Gastrocnemius medialis (tissue), 4 donors: Measurements from ENCODE around the gene WDR87. TPM values are rescaled to one million over a fixed set of nuclear protein-coding genes. Genes with fewer than 3 reads are reported as not detected.

Experiments
- ATAC-seq, 2 donors: fragments of 150-250 bp; one replicate each; pipeline ENCODE4 v1.9.1; 2016
- DNase-seq, 2 donors: peaks; one replicate each; pipeline ENCODE4 v3.0.0-alpha.2; 2019
- H3K27ac ChIP-seq, 4 donors: fragments of 200-600 bp; sonication (generic); 1 replicate in 1 of 4; 2 replicates in 3 of 4; pipeline ENCODE4 v1.5.1; 2016 to 2018; ENCODE audit warnings: mild to moderate bottlenecking in 2 of 4, moderate library complexity in 1 of 4
- H3K27me3 ChIP-seq, 3 donors: fragments of 200-600 bp; sonication (generic) in 2 of 3; 1 replicate in 1 of 3; 2 replicates in 2 of 3; pipeline versions ENCODE4 v1.5.1 to v1.6.0; 2016 to 2019; ENCODE audit warnings: mild to moderate bottlenecking in 1 of 3, moderate library complexity in 1 of 3
- H3K36me3 ChIP-seq, 2 donors: fragments of 200-600 bp; sonication (generic) in 1 of 2; one replicate each; pipeline ENCODE4 v1.5.1; 2017 to 2018
- H3K4me1 ChIP-seq, 2 donors: fragments of 200-600 bp; sonication (generic) in 1 of 2; one replicate each; pipeline ENCODE4 v1.5.1; 2016 to 2017; ENCODE audit warnings: mild to moderate bottlenecking in 2 of 2
- H3K4me3 ChIP-seq, 4 donors: fragments of 200-600 bp; sonication (generic) in 3 of 4; 1 replicate in 1 of 4; 2 replicates in 3 of 4; pipeline ENCODE4 v1.5.1; 2016 to 2019; ENCODE audit warnings: mild to moderate bottlenecking in 2 of 4
- H3K9me3 ChIP-seq, 3 donors: fragments of 200-600 bp; sonication (generic) in 2 of 3; 1 replicate in 1 of 3; 2 replicates in 2 of 3; pipeline ENCODE4 v1.5.1; 2016 to 2019
- CTCF ChIP-seq, 5 experiments: fragments of 450-650 bp in 3 of 5; fragments of 200-600 bp in 2 of 5; sonication (generic) in 2 of 5; IDR thresholded peaks in 4 of 5; conservative IDR thresholded peaks in 1 of 5; 1 replicate in 4 of 5; 2 replicates in 1 of 5; pipeline ENCODE4 v1.5.1; 2016 to 2019; ENCODE audit warnings: antibody characterized with exemption in 5 of 5, mild to moderate bottlenecking in 3 of 5, moderate library complexity in 3 of 5
- POLR2A ChIP-seq, 2 donors: fragments of 450-650 bp; IDR thresholded peaks; one replicate each; pipeline ENCODE4 v1.6.1; 2017; ENCODE audit warnings: antibody characterized with exemption in 2 of 2, mild to moderate bottlenecking in 2 of 2, moderate library complexity in 2 of 2
- in situ Hi-C, 4 donors: fragments of 200-750 bp; cut with MboI; loops; one replicate each; pipeline versions ENCODE4 v1.15.0 to v1.8.0; 2017; ENCODE audit warnings: low sequenced_read_pairs in 4 of 4
- intact Hi-C: fragments of 100-400 bp; cut with DNase I; formaldehyde crosslinking; loops from one replicate; pipeline ENCODE4 v1.15.1; 2023; ENCODE audit warnings: low total_unique reads
- total RNA-seq, 4 donors: library from RNA; depleted of rRNA; stranded (reverse); fragments of >200 nt; gene quantifications; one replicate each; pipeline versions ENCODE4 v1.1.0 to v1.2.3, GENCODE V29; 2016

Gene WDR87
- total RNA-seq, 4 donors from 2014 or later, result not detected

DNA sequence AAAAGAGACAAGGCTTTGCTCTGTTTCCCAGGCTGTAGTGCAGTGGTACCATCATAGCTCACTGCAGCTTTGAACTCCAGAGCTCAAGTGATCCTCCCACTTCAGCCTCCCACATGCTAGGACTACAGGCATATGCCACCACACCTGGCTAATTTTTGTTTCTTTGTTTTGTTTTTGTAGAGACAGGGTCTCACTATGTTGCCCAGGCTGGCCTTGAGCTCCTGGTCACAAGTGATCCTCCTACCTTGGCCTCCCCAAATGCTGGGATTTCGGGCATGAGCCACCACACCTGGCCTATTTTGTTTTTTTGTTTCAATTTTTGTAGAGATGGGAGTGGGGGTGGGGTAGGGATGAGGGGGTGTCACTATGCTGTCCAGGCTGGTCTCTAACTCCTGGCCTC, 6.9 kb downstream of the WDR87 start:
- Histone ChIP-seq H3K36me3 (no peaks in the 10 kb centered on the region), H3K27ac (no peak overlapping the region), H3K4me3 (no peak overlapping the region), H3K27me3 (no peaks in the 10 kb centered on the region), H3K4me1 (no peaks in the 10 kb centered on the region), H3K9me3 (no peaks in the 10 kb centered on the region)
- in situ Hi-C loops (loop anchor here in 2 of 4 donors (10.0 to 25.0 kb wide), 2 partner anchors 195 to 338 kb away; no protein-coding TSS in a partner anchor), intact Hi-C loops (loop anchor here (2.0 kb wide), 1 partner anchor 435 kb away; the partner anchor contains the start of gene CATSPERG)
- ATAC-seq (no peak), DNase-seq (no peak)
- no peak for TF ChIP-seq CTCF (IDR thresholded peaks at IDR 0.05 in 4 of 5, conservative IDR thresholded peaks at IDR 0.05 in 1 of 5)
- no peak for TF ChIP-seq POLR2A (IDR thresholded peaks at IDR 0.05)

DNA sequence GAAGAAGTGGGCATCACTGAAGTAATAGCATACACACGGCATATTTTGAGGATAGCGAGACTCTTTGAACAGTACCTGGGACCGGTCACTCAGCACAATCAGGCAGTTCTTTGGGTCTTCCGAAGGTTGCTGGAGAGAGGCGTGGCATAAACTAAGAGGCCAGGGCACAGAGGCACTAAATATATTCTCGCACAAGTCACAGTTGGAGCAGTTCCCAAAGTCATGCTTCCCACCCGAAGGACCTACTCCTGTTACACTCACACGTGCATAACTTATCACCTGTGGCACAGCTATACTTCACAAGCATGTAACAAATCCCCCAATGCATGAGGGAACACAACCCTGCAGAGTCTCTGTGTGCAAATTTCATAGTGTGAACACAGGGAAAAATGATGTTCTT, 10.2 kb downstream of the WDR87 start:
- Histone ChIP-seq H3K36me3 (no peaks in the 10 kb centered on the region), H3K27me3 (no peaks in the 10 kb centered on the region), H3K4me1 (no peaks in the 10 kb centered on the region), H3K27ac (no peak overlapping the region), H3K9me3 (no peaks in the 10 kb centered on the region), H3K4me3 (no peak overlapping the region)
- in situ Hi-C loops, result loop anchor here in 2 of 4 donors (10.0 to 25.0 kb wide), 2 partner anchors 199 to 341 kb away; no protein-coding TSS in a partner anchor
- intact Hi-C loops, result no loop called here
- ATAC-seq (no peak), DNase-seq (no peak)
- TF ChIP-seq CTCF (IDR thresholded peaks at IDR 0.05 in 4 of 5, conservative IDR thresholded peaks at IDR 0.05 in 1 of 5) (no peak), POLR2A (IDR thresholded peaks at IDR 0.05) (no peak)

GRCh38 chr19:37893845-37894575, 12.4 kb downstream of the WDR87 start:
- in situ Hi-C loops (loop anchor here in 2 of 4 donors (10.0 to 25.0 kb wide), 2 partner anchors 201 to 343 kb away; no protein-coding TSS in a partner anchor), intact Hi-C loops (no loop called here)

GRCh38 chr19:37886571-37886970, 19.8 kb downstream of the WDR87 start:
- in situ Hi-C loops (loop anchor here in 1 of 4 donors (25.0 kb wide), 1 partner anchor 351 kb away; no protein-coding TSS in a partner anchor), intact Hi-C loops (no loop called here)
- DNase-seq (no peak), ATAC-seq (no peak)
- TF ChIP-seq POLR2A (IDR thresholded peaks at IDR 0.05) (no peak), CTCF (IDR thresholded peaks at IDR 0.05 in 4 of 5, conservative IDR thresholded peaks at IDR 0.05 in 1 of 5) (no peak)
- Histone ChIP-seq H3K27me3 (peaks cover 0 to 4% (median 3%) of the 10 kb centered on the region in 3 donors), H3K4me1 (no peaks in the 10 kb centered on the region), H3K4me3 (no peak overlapping the region), H3K36me3 (no peaks in the 10 kb centered on the region), H3K27ac (no peak overlapping the region), H3K9me3 (no peaks in the 10 kb centered on the region)

More at GRCh38 chr19:37893845-37894575, 12.4 kb downstream of the WDR87 start:
- H3K27ac ChIP-seq, result no peak overlapping the region
- H3K4me1 ChIP-seq, result no peaks in the 10 kb centered on the region
- TF ChIP-seq CTCF (IDR thresholded peaks at IDR 0.05 in 4 of 5, conservative IDR thresholded peaks at IDR 0.05 in 1 of 5) (no peak), POLR2A (IDR thresholded peaks at IDR 0.05) (no peak)
- no peaks in the 10 kb centered on the region for H3K9me3 ChIP-seq
- H3K4me3 ChIP-seq, result no peak overlapping the region
- DNase-seq, result no peak
- ATAC-seq, result no peak
- no peaks in the 10 kb centered on the region for H3K27me3 ChIP-seq
- H3K36me3 ChIP-seq, result no peaks in the 10 kb centered on the region
